Measurements from ENCODE around the gene PSMD11. TPM values are rescaled to one million over a fixed set of nuclear protein-coding genes. Genes with fewer than 3 reads are reported as not detected.

PSMD11 gene
- total and polyA plus RNA-seq, 2 of the 8 experiments (the other 6 are each of a cell fraction or from before 2014, with no cell fraction given): 68.4 to 171 TPM

DNA sequence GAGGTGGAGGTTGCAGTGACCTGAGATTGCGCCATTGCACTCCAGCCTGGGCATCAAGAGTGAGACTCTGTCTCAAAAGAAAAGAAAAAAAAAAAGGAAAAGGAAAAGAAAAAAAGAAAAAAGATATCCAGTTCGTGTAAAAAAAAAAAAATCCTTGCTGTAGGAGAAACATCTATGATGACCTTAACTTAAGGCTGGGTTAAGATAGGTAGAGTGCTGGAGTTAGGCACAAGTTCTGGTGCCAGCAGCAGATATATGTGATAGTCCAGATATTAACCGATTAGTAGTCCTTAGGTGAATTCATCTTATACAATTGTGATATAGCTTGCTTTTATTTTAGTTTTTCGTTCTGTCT lies 17.2 kb downstream of the PSMD11 start:
- ChIA-PET POLR2A (ENCODE audit: partially characterized antibody) (interaction anchor here (0.6 to 2.2 kb wide), 3 partner anchors 12 to 498 kb away, joined by 3 to 10 read pairs (median 5); partner anchors contain the start of gene PSMD11), CTCF (ENCODE audit: partially characterized antibody) (interaction anchor here (0.6 to 4.7 kb wide), 32 partner anchors 9 to 478 kb away, joined by 3 to 71 read pairs (median 4); partner anchors contain the start of genes CDK5R1 and PSMD11)
- H3K79me1 ChIP-seq (ENCODE audit: low read depth, low read length): 0 out of 2 replicates have a peak, but pooled peaks cover 3% of the 10 kb centered on the region
- peaks cover 0 to 37% of the 10 kb centered on the region in 2 experiments; a peak in 2 of 4 replicates for H3K79me2 ChIP-seq (ENCODE audit: control insufficient read depth in 1 of 2, insufficient read depth in 2 of 2, low read length in 2 of 2)
- no peak overlapping the region for H2AFZ ChIP-seq (ENCODE audit: low read length)
- H3K23ac ChIP-seq (ENCODE audit: insufficient read length): no peak overlapping the region
- H3K9me3 ChIP-seq (ENCODE audit: insufficient read depth in 2 of 2, low read depth in 1 of 2, low read length in 1 of 2): no peaks in the 10 kb centered on the region
- no peak for TF ChIP-seq SIRT6 (IDR thresholded peaks at IDR 0.05; ENCODE audit: low read length)
- TF ChIP-seq BACH1 (IDR thresholded peaks at IDR 0.05; ENCODE audit: low read length): no peak
- TF ChIP-seq NRF1 (IDR thresholded peaks at IDR 0.05; ENCODE audit: low read depth, low read length): no peak
- no peak for TF ChIP-seq EP300 (IDR thresholded peaks at IDR 0.05; ENCODE audit: borderline replicate concordance in 1 of 2, low read depth in 2 of 2, low read length in 2 of 2)
- no peak for TF ChIP-seq TAF7 (optimal IDR thresholded peaks at IDR 0.05; ENCODE audit: borderline replicate concordance, low read depth, low read length)
- TF ChIP-seq RNF2 (IDR thresholded peaks at IDR 0.05; ENCODE audit: borderline replicate concordance, low read depth, low read length, missing control alignments, poor library complexity, severe bottlenecking): no peak
- no peak for TF ChIP-seq SUZ12 (IDR thresholded peaks at IDR 0.05; ENCODE audit: low read length)
- FAIRE-seq (no peak), DNase-seq (ENCODE audit: low read depth in 1 of 2, low spot score in 2 of 2) (no peak)
- H2BK12ac ChIP-seq (ENCODE audit: low read depth, low read length): no peak overlapping the region
- no peaks in the 10 kb centered on the region for H3K23me2 ChIP-seq (ENCODE audit: low read depth, low read length)
- H3K27me3 ChIP-seq (replicated peaks in 1 of 4; ENCODE audit: control insufficient read depth in 3 of 4, extremely low read depth in 1 of 4, insufficient read depth in 3 of 4, low read length in 3 of 4): no peaks in the 10 kb centered on the region
- H4K8ac ChIP-seq (ENCODE audit: extremely low read depth, insufficient read depth, low read length): no peak overlapping the region
- H3K36me3 ChIP-seq (ENCODE audit: control insufficient read depth in 2 of 4, insufficient read depth in 4 of 4, low read length in 3 of 4): peaks cover 18 to 63% (median 45%) of the 10 kb centered on the region in 4 experiments
- H3K14ac ChIP-seq (ENCODE audit: insufficient read length): no peak overlapping the region
- H2BK120ac ChIP-seq (replicated peaks; ENCODE audit: low read depth, low read length): no peak overlapping the region
- H3K4me2 ChIP-seq (ENCODE audit: insufficient read depth in 1 of 2, low read depth in 2 of 2, low read length in 2 of 2): no peak overlapping the region
- no peak overlapping the region for H3K4me3 ChIP-seq (ENCODE audit: extremely low read depth in 1 of 4, insufficient read depth in 2 of 4, low read depth in 3 of 4, low read length in 4 of 4)
- no peak overlapping the region for H3K56ac ChIP-seq (replicated peaks; ENCODE audit: insufficient read length, low read depth, low read length)
- H2BK5ac ChIP-seq (ENCODE audit: low read depth, low read length): no peak overlapping the region
- no peak overlapping the region for H4K5ac ChIP-seq (ENCODE audit: insufficient read length, low read depth, low read length)
- no peak overlapping the region for H3K9ac ChIP-seq (replicated peaks in 1 of 4; ENCODE audit: extremely low read depth in 1 of 4, low read depth in 3 of 4, low read length in 3 of 4)
- no peaks in the 10 kb centered on the region for H3K4me1 ChIP-seq (replicated peaks in 1 of 4; ENCODE audit: control insufficient read depth in 3 of 4, insufficient read depth in 4 of 4, low read length in 3 of 4)
- H4K91ac ChIP-seq (replicated peaks; ENCODE audit: insufficient read length, low read length): no peak overlapping the region
- H4K20me1 ChIP-seq (replicated peaks in 1 of 2; ENCODE audit: control insufficient read depth in 1 of 2, insufficient read depth in 2 of 2, low read length in 2 of 2): peaks cover 0 to 15% of the 10 kb centered on the region in 2 experiments
- no peak overlapping the region for H2BK15ac ChIP-seq (ENCODE audit: low read length)
- no peak overlapping the region for H3K18ac ChIP-seq (ENCODE audit: extremely low read depth, low read length)
- no peak overlapping the region for H2AK5ac ChIP-seq (ENCODE audit: low read depth, low read length)
- H3K4ac ChIP-seq (replicated peaks; ENCODE audit: insufficient read length, low read depth, low read length): no peak overlapping the region
- no peak overlapping the region for H2BK20ac ChIP-seq (ENCODE audit: low read length)
- 82% methylated on average over 4 of the region's 4 CpGs; no CpG with 5 or more reads in 1 of the 2 experiments for WGBS, 2 experiments (ENCODE audit: extremely low coverage in 1 of 2, insufficient coverage in 1 of 2, insufficient read length in 1 of 2, insufficient replicate concordance in 2 of 2, low coverage in 1 of 2, low lambda C conversion rate in 2 of 2, missing lambda C conversion rate in 1 of 2)
- no peak overlapping the region for H3K27ac ChIP-seq (ENCODE audit: low read depth, low read length)
